Peyer's patch (tissue), 4 donors: ENCODE data around the gene CBLB. TPM values are rescaled to one million over a fixed set of nuclear protein-coding genes. Genes with fewer than 3 reads are reported as not detected.

ENCODE experiments used
- DNase-seq, 3 donors: peaks; one replicate each; pipeline ENCODE4 v3.0.0-alpha.2; 2017 to 2019
- H3K27ac ChIP-seq, 4 donors: fragments of 200-600 bp; sonication (generic); one replicate each; pipeline ENCODE4 v1.5.1; 2016 to 2019
- H3K27me3 ChIP-seq, 2 donors: fragments of 200-600 bp; sonication (generic); one replicate each; pipeline ENCODE4 v1.5.1; 2019
- H3K36me3 ChIP-seq, 3 donors: fragments of 200-600 bp; sonication (generic); one replicate each; pipeline ENCODE4 v1.5.1; 2016 to 2019
- H3K4me1 ChIP-seq, 4 donors: fragments of 200-600 bp; sonication (generic); one replicate each; pipeline ENCODE4 v1.5.1; 2016 to 2019
- H3K4me3 ChIP-seq, 4 donors: fragments of 200-600 bp; sonication (generic); 1 replicate in 3 of 4; 2 replicates in 1 of 4; pipeline ENCODE4 v1.5.1; 2016 to 2019; ENCODE audit warnings: mild to moderate bottlenecking in 1 of 4
- H3K9me3 ChIP-seq, 4 donors: fragments of 200-600 bp; sonication (generic); one replicate each; pipeline ENCODE4 v1.5.1; 2016 to 2019; ENCODE audit warnings: mild to moderate bottlenecking in 1 of 4
- POLR2A ChIP-seq, 2 donors: fragments of 450-650 bp; IDR thresholded peaks; one replicate each; pipeline ENCODE4 v1.5.1; 2017; ENCODE audit warnings: antibody characterized with exemption in 2 of 2, mild to moderate bottlenecking in 2 of 2, moderate library complexity in 2 of 2
- total RNA-seq, 4 donors: library from RNA; depleted of rRNA; stranded (reverse); fragments of >200 nt; gene quantifications; one replicate each; pipeline ENCODE4 v1.1.0, GENCODE V29; 2016
- TF ChIP-seq, protein P1 (sequence below), 6 experiments: fragments of 450-650 bp in 4 of 6; fragments of 200-600 bp in 2 of 6; sonication (generic) in 1 of 6; IDR thresholded peaks; one replicate each; pipeline ENCODE4 v1.5.1; 2017 to 2019; ENCODE audit warnings: antibody characterized with exemption in 6 of 6, mild to moderate bottlenecking in 3 of 6, moderate library complexity in 1 of 6

The CBLB gene
- total RNA-seq, 4 donors from 2014 or later, result 58.6 to 112 (median 84.5) TPM

DNA sequence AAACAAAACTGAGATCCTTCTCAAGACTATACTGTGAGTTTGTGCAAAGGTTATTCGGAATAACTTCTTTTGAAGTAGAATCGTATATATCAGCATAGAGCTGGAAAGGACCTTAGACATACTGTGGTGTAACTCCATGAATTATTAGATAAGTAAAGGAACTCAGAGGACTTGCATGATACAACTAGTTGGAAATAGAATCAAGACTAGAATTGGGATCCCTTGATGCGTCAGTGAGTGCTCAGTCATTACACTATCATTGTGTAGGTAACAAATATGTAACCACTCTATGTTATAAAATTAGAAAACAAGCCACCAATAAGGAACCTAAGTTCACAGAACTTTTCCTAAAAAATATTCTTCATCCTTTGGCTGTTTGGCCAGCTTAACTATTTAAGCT lies 61.1 kb downstream of the CBLB start:
- peaks cover 0 to 20% (median 7%) of the 10 kb centered on the region in 4 donors for H3K4me1 ChIP-seq

DNA sequence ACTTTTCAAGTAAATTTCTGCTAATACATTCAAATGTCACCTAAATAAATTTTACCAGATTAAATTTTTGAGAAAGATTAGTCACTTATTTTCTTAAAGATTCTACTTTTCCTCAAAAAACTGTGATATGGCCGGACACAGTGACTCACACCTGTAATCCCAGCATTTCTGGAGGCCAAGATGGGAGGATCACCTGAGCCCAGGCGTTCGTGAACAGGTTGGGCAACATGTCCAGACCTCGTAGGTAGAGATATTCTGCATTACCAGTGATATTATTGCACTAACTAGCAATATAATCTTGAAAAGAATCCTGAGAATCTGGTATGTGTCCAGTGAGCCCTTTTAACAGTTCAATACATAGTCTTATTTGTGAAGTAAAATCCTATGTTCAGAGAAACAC lies 61.7 kb downstream of the CBLB start:
- TF ChIP-seq, protein P1, sequence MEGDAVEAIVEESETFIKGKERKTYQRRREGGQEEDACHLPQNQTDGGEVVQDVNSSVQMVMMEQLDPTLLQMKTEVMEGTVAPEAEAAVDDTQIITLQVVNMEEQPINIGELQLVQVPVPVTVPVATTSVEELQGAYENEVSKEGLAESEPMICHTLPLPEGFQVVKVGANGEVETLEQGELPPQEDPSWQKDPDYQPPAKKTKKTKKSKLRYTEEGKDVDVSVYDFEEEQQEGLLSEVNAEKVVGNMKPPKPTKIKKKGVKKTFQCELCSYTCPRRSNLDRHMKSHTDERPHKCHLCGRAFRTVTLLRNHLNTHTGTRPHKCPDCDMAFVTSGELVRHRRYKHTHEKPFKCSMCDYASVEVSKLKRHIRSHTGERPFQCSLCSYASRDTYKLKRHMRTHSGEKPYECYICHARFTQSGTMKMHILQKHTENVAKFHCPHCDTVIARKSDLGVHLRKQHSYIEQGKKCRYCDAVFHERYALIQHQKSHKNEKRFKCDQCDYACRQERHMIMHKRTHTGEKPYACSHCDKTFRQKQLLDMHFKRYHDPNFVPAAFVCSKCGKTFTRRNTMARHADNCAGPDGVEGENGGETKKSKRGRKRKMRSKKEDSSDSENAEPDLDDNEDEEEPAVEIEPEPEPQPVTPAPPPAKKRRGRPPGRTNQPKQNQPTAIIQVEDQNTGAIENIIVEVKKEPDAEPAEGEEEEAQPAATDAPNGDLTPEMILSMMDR (IDR thresholded peaks at IDR 0.05), result no peak
- no peak for TF ChIP-seq POLR2A (IDR thresholded peaks at IDR 0.05)
- Histone ChIP-seq H3K36me3 (no peaks in the 10 kb centered on the region), H3K27ac (no peak overlapping the region), H3K9me3 (no peaks in the 10 kb centered on the region), H3K4me3 (no peak overlapping the region), H3K4me1 (peaks cover 0 to 16% (median 8%) of the 10 kb centered on the region in 4 donors), H3K27me3 (no peaks in the 10 kb centered on the region)
- no peak for DNase-seq

More for the DNA sequence above, 61.1 kb downstream of the CBLB start:
- Histone ChIP-seq H3K27ac (no peak overlapping the region), H3K4me3 (no peak overlapping the region), H3K9me3 (no peaks in the 10 kb centered on the region), H3K36me3 (no peaks in the 10 kb centered on the region), H3K27me3 (no peaks in the 10 kb centered on the region)
- no peak for DNase-seq
- TF ChIP-seq, protein P1 (IDR thresholded peaks at IDR 0.05), result no peak
- no peak for TF ChIP-seq POLR2A (IDR thresholded peaks at IDR 0.05)

DNA sequence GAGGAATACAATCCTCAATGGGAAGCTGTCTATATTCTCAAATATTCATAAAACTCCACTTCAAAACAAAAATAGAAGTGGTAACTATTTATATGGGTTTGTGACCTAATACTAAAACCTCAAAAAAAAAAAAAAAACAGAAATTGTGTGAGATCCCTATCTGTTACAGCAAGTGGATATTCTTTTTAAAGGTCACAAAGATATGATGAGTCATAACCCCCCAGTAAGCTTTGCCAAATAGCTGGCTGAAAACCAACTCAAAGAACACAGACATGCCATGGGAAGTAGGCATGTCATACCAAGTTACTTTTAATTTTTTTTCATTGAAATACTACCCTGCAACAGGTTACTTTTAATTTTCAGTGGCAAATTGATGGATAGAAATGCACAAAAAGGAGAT lies 62.5 kb downstream of the CBLB start:
- Histone ChIP-seq H3K27me3 (no peaks in the 10 kb centered on the region), H3K27ac (no peak overlapping the region), H3K4me3 (no peak overlapping the region), H3K9me3 (no peaks in the 10 kb centered on the region), H3K4me1 (peaks cover 0 to 16% (median 10%) of the 10 kb centered on the region in 4 donors), H3K36me3 (no peaks in the 10 kb centered on the region)
- DNase-seq, result no peak
- no peak for TF ChIP-seq POLR2A (IDR thresholded peaks at IDR 0.05)
- TF ChIP-seq, protein P1 (IDR thresholded peaks at IDR 0.05), result no peak

DNA sequence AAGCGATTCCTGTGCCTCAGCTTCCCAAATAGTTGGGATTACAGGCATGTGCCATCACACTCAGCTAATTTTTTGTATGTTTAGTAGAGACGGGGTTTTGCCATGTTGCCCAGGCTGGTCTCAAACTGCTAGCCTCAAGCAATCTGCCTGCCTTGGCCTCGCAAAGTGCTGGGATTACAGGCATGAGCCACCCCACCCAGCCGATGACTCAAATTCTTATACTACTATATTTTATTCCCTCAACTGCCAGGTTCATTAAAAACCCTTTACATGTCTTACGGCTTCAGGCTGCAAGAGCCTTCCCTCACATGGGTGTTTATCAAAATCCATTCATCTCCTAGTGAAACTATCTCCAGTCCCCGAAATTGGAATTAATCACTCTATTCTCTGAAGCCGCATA lies 63.4 kb downstream of the CBLB start:
- no peak for DNase-seq
- no peak overlapping the region for H3K27ac ChIP-seq
- no peaks in the 10 kb centered on the region for H3K36me3 ChIP-seq
- no peaks in the 10 kb centered on the region for H3K9me3 ChIP-seq
- peaks cover 0 to 16% (median 9%) of the 10 kb centered on the region in 4 donors for H3K4me1 ChIP-seq
- no peak overlapping the region for H3K4me3 ChIP-seq
- H3K27me3 ChIP-seq, result no peaks in the 10 kb centered on the region
- TF ChIP-seq POLR2A (IDR thresholded peaks at IDR 0.05), result no peak
- TF ChIP-seq, protein P1 (IDR thresholded peaks at IDR 0.05), result no peak

DNA sequence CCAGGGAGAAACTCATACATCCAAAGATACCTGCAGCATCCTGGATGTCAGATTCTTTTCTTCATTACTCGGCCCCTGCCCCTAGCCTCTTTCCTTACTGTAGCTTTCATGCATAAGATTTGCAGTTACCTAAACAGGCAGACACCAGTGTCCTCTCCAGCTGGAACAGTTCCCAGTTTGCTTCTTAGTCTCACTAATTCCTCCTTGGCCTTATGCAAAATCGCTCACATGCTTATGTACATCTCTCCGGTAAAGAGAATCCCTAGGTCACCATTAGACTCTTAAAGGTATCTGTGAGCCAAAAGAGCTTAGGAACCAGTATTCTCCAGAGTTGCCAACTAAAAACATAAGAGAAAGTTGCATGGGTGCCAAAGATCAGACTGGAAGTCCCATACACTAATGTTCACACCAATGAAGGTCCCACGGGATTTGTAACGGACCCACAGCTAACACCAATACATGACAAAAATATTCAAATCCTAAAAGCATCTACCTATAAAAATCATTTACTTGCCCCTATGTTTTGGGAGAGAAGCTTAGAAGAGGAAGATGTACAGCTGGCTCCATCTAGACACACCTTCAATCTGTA lies 66.6 kb downstream of the CBLB start:
- H3K4me1 ChIP-seq, result peaks cover 0 to 20% (median 5%) of the 10 kb centered on the region in 4 donors
- H3K27me3 ChIP-seq, result no peaks in the 10 kb centered on the region
- TF ChIP-seq, protein P1 (IDR thresholded peaks at IDR 0.05), result no peak
- TF ChIP-seq POLR2A (IDR thresholded peaks at IDR 0.05), result no peak
- DNase-seq, result no peak
- H3K36me3 ChIP-seq, result no peaks in the 10 kb centered on the region
- H3K27ac ChIP-seq, result peak overlapping the region in 1 of 4 donors; percentile 40
- no peak overlapping the region for H3K4me3 ChIP-seq
- H3K9me3 ChIP-seq, result no peaks in the 10 kb centered on the region
